Fibroblast of mammary gland (primary cell): ENCODE data around the gene PIGR.

ENCODE experiments used
- DNase-seq: peaks from one replicate; pipeline ENCODE4 v3.0.0-alpha.2; 2010; ENCODE audit warnings: low read depth
- H3K4me3 ChIP-seq: 2 replicates; pipeline ENCODE4 v1.5.1; 2011; ENCODE audit warnings: low read depth, mild to moderate bottlenecking, low read length, moderate library complexity; ENCODE audit not compliant: control insufficient read depth
- TF ChIP-seq, protein P1 (sequence below): conservative IDR thresholded peaks from 2 replicates; pipeline ENCODE4 v1.5.1; 2011; ENCODE audit warnings: low read depth, low read length, inconsistent platforms; ENCODE audit not compliant: control insufficient read depth, insufficient read depth

PIGR gene

DNA sequence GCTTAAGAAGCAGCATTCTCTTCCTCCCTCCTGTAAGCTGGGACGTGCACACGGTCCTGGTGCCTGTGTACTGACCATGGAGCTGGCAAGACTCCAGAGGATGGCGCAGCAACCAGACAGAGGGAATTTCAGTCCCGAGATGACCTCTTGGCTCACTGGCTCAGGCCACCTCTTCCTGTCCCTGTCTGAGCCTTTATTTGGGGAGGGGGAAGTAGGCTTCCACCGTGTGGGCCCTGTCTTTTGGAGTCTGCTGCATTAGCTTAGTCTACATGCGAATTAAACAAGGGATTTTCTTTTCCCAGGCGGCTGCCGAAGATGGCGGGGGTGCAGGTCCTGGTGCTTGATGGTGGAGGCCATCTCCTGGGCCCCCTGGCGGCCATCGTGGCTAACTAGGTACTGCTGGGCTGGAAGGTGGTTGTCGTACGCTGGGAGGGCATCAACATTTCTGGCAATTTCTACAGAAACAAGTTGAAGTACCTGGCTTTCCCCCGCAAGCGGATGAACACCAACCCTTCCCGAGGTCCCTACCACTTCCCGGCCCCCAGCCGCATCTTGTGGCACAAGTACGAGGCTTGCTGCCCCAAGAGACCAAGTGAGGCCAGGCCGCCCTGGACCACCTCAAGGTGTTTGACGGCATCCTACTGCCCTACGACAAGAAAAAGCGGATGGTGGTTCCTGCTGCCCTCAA lies 38.8 kb downstream of the PIGR start:
- TF ChIP-seq, protein P1, sequence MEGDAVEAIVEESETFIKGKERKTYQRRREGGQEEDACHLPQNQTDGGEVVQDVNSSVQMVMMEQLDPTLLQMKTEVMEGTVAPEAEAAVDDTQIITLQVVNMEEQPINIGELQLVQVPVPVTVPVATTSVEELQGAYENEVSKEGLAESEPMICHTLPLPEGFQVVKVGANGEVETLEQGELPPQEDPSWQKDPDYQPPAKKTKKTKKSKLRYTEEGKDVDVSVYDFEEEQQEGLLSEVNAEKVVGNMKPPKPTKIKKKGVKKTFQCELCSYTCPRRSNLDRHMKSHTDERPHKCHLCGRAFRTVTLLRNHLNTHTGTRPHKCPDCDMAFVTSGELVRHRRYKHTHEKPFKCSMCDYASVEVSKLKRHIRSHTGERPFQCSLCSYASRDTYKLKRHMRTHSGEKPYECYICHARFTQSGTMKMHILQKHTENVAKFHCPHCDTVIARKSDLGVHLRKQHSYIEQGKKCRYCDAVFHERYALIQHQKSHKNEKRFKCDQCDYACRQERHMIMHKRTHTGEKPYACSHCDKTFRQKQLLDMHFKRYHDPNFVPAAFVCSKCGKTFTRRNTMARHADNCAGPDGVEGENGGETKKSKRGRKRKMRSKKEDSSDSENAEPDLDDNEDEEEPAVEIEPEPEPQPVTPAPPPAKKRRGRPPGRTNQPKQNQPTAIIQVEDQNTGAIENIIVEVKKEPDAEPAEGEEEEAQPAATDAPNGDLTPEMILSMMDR: peak; percentile 20

GRCh38 chr1:206905295-206906164 lies 40.7 kb downstream of the PIGR start:
- H3K4me3 ChIP-seq: no peak overlapping the region
- DNase-seq: peak; percentile 93
- TF ChIP-seq, protein P1: peak; percentile 2

More for the DNA sequence above, 38.8 kb downstream of the PIGR start:
- H3K4me3 ChIP-seq: no peak overlapping the region
- DNase-seq: no peak

DNA sequence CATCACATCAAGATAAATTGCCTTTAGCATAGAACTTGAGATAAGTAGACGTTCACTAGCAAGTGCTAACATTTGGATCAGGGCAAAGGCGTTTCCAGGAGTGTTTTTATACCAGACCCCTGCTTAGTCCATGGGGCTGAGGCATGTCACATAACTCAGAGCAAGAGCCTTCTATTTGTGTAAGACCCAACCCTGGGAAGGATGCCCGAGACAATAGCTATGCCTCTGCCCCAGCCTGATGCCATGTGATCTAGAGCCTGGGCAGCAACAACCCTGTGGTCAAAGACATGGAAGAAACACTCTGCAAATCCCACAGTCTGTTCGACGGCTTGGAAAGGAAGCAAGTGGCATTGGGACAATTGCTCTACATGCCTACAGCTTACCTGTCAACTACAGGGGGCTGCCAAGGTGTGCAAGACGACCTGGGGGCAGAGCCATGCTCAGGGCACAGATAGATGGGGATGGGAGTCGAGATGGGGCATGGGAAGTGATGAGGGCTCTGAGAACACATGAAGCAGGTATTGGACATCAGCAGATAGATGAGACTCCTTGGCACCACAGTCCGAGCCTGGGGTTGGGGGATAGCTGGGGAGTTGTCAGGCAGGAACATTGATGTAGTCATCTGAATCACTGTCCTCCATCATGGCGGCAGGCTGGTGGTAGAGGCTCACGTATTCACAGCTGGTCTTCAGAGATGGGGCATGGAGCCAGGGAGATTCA lies 41.7 kb downstream of the PIGR start:
- DNase-seq: no peak
- no peak overlapping the region for H3K4me3 ChIP-seq
- TF ChIP-seq, protein P1: no peak

- TF ChIP-seq, protein P1: no peak
- DNase-seq: no peak
Observed at GRCh38 chr1:206903687-206904086, 42.6 kb downstream of the PIGR start.

DNA sequence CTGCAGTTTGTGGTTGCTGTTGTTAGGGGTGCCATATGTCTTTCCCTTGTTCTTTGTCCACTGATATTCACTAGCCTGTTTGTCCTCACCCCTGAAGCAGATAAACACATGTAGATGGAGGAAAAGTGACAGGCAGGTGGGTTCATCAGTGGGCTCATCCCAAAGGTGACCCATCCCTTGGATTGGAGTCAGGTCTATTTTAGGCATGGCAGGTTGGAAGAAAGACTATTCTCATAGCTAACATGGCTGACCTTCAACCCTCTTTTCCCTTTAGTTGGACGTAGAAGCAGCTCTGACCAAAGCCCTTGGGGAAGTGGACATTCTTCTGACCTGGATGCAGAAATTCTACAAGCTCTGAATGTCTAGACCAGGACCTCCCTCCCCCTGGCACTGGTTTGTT lies 43.6 kb downstream of the PIGR start:
- no peak overlapping the region for H3K4me3 ChIP-seq
- DNase-seq: no peak
- TF ChIP-seq, protein P1: no peak

More at GRCh38 chr1:206903687-206904086, 42.6 kb downstream of the PIGR start:
- H3K4me3 ChIP-seq: no peak overlapping the region

GRCh38 chr1:206901944-206902343 lies 44.3 kb downstream of the PIGR start:
- H3K4me3 ChIP-seq: no peak overlapping the region
- no peak for DNase-seq
- TF ChIP-seq, protein P1: no peak
